GM12874 (cell line): ENCODE data around the gene STOM.

ENCODE experiments used
- TF ChIP-seq, protein P1 (sequence below): IDR thresholded peaks from 2 replicates; pipeline ENCODE4 v1.5.1; 2011; ENCODE audit warnings: low read depth, mild to moderate bottlenecking, control low read depth, low read length, moderate library complexity; ENCODE audit not compliant: insufficient read depth

Gene STOM

DNA sequence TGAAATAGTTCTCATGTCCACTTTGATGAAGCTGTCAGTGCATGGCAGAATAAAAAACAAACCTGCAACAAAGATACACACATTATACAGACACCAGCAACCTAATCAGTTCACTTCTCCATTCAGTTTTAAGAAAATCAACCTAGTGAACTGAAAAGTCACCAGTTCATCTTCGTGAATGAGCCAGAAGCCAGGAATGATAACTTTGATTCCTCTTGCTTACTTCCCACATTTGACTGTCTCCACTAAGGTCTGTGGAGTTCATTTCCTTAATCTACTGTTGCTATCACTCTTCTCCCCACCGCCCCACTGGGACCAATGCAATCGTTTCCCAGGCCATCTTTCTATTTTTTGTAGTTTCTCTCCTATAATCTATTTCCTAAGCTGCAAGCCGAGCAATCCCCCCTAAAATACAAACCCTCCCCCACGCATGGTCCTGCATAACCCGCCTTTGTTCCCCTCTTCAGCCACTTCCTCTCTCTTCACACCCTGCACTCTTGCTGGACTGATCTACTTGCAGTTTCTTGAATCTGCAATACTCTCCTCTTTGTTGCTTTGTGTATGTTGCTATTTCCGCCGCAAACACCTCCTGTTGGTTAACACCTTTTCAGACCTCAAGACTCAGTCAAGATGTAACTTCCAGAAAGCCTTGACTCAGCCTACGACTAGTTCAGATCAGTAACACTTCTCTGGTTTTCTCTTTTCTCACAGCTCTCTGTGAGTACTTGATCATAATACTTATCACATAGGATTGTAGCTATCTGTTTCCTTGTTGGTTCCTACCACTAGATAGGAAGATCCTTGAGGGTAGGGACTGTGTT is 16.6 kb downstream of the STOM start:
- TF ChIP-seq, protein P1, sequence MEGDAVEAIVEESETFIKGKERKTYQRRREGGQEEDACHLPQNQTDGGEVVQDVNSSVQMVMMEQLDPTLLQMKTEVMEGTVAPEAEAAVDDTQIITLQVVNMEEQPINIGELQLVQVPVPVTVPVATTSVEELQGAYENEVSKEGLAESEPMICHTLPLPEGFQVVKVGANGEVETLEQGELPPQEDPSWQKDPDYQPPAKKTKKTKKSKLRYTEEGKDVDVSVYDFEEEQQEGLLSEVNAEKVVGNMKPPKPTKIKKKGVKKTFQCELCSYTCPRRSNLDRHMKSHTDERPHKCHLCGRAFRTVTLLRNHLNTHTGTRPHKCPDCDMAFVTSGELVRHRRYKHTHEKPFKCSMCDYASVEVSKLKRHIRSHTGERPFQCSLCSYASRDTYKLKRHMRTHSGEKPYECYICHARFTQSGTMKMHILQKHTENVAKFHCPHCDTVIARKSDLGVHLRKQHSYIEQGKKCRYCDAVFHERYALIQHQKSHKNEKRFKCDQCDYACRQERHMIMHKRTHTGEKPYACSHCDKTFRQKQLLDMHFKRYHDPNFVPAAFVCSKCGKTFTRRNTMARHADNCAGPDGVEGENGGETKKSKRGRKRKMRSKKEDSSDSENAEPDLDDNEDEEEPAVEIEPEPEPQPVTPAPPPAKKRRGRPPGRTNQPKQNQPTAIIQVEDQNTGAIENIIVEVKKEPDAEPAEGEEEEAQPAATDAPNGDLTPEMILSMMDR, result no peak

DNA sequence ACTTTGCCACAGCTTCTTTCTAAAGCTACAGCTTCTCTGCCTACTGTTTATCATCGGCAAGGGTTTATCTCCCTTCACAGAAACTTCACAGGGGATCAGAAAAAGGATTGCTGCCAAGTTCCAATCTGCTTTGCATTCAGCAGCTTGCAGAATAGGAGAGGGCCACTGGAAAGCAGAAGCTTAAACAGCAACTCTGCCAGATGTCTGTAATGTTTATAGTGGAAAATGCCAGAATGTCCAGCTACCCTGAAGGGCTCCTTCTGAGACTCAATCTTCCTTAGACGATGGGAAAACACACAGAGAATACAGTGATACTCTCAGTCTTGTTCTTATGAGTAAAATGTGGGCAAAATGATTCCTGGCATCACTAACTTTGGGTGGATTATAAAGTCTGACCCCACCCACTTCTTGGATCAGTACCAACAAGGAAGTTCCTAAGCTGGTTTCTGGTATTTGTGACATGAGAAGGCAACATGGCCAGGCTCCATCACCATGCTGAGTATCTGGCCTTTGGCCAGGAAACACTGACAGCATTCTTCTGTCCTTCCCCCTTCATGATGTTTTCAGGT is 19.0 kb downstream of the STOM start:
- TF ChIP-seq, protein P1, result no peak

DNA sequence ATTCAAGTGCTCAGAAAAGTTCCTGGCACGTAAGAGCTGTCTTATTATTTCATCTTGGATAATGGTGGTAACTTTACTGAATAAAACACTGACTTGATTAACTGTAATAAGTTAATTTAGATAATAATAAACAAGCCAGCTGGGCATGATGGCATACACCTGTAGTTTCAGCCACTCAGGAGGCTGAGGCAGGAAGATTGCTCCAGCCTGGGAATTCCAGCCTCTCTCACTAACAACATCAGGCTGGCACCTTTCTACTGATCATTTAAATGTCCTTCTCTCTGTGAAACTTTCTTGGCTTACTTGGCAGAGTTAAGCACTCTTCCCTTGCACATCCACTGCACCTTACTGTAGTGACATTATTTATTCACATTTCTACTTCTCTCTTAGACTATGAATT is 20.0 kb downstream of the STOM start:
- TF ChIP-seq, protein P1, result no peak

DNA sequence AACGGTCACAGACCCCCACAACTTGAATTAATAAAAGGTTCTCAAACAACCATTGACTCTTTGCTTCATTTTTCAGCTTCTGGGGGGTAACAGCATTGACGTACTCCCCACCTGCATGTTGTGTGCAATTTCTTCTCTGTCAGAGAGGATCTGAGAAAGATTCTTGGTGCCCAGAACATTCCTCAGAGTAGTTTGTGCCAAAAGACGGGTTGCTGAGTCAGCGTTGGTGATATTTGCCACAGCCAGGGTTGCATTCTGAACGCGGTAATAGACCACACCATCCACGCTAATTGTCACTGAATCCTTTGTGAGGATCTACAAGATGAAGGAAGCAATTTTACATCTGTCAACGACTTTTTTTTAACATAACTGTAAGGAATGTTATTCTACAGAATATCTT is 21.0 kb downstream of the STOM start:
- TF ChIP-seq, protein P1, result no peak

DNA sequence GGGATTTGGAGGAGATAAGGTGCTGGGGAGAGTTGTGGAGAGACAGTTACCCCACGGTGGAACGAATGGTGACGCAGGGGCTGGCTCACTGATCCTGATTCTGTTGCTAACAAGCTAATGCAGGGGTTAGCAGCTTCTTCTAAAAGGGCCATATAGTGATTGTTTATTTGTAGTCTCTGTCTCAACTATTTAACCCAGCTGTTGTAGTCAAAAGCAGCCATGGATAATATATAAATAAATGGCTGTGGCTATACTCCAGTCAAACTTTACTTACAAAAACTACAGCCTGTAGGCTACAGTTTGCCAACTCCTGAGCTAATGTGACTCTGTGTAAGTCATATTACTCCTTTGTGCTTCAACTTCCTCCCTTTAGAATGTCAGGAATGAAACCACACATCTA is 21.8 kb downstream of the STOM start:
- TF ChIP-seq, protein P1, result no peak

DNA sequence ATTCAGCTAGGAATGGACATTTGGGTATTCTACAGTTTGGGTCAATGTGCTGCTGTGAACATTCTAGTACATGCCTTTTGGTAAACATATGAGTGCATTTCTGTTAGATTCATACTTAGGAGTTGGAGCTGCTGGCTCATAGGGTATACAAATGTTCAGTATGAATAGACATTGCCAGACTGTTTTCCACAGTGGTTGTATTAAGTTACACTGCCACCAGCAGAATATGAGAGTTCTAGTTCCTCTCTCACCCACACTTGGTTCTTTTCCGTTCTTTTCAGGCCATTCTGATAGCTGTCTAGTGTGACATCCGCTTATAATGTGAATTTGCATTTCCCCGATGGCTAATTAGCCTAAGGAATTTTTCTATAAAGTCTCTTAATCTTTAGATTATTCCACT is 25.0 kb downstream of the STOM start:
- TF ChIP-seq, protein P1, result no peak

DNA sequence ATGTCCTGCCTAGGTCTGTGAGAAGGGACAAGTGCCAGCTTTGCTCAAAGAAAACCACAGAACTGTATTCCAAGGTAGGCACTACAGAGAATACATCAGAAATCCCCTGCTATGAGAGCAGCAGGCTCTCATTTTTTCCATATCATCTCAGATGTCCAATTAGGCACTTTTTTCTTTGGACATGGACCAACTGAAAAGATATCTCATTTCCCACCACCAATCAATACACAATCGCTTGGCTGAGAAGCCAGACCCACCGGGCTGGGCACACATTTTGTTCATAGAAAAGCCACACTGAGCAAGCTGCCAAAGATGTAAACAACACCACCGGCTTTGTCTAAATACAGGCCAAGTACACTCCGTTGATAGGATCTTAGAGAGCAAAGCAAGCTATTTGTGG is 25.9 kb downstream of the STOM start:
- TF ChIP-seq, protein P1, result no peak
